Adrenal gland (tissue), 5 donors: Measurements from ENCODE around the gene PTPA.

Source experiments
- POLR2A ChIP-seq, 2 donors: fragments of 450-650 bp; IDR thresholded peaks; one replicate each; pipeline ENCODE4 v1.6.1; 2017; ENCODE audit warnings: antibody characterized with exemption in 2 of 2, mild to moderate bottlenecking in 2 of 2, moderate library complexity in 1 of 2
- TF ChIP-seq, protein P1 (sequence below), 6 experiments: fragments of 450-650 bp in 4 of 6; fragments of 200-600 bp in 2 of 6; sonication (generic) in 1 of 6; IDR thresholded peaks; 1 replicate in 5 of 6; 2 replicates in 1 of 6; pipeline versions ENCODE4 v1.5.1 to v1.8.0; 2016 to 2021; ENCODE audit warnings: antibody characterized with exemption in 6 of 6, mild to moderate bottlenecking in 2 of 6, moderate library complexity in 1 of 6
- donor health status: DM: no; HTN: no; CAD: no.

GRCh38 chr9:129076640-129077037 lies 34.6 kb upstream of the PTPA start:
- TF ChIP-seq, protein P1, sequence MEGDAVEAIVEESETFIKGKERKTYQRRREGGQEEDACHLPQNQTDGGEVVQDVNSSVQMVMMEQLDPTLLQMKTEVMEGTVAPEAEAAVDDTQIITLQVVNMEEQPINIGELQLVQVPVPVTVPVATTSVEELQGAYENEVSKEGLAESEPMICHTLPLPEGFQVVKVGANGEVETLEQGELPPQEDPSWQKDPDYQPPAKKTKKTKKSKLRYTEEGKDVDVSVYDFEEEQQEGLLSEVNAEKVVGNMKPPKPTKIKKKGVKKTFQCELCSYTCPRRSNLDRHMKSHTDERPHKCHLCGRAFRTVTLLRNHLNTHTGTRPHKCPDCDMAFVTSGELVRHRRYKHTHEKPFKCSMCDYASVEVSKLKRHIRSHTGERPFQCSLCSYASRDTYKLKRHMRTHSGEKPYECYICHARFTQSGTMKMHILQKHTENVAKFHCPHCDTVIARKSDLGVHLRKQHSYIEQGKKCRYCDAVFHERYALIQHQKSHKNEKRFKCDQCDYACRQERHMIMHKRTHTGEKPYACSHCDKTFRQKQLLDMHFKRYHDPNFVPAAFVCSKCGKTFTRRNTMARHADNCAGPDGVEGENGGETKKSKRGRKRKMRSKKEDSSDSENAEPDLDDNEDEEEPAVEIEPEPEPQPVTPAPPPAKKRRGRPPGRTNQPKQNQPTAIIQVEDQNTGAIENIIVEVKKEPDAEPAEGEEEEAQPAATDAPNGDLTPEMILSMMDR (IDR thresholded peaks at IDR 0.05): no peak
- no peak for TF ChIP-seq POLR2A (IDR thresholded peaks at IDR 0.05)
